HepG2 (cell line): ENCODE data around the gene UVSSA. TPM values are rescaled to one million over a fixed set of nuclear protein-coding genes. Genes with fewer than 3 reads are reported as not detected.

Experiments used
- ATAC-seq: fragments of 200-7000 bp; cut with Tn5 transposase; 3 replicates; pipeline ENCODE4 v1.9.1; 2020; ENCODE audit warnings: mild to moderate bottlenecking, moderate library complexity
- BruUV-seq: library from RNA; stranded (reverse); fragments of 400-500 nt; replicated peaks from 2 replicates; lab custom pipeline; 2021; lab: Mats Ljungman, UMichigan
- CTCF ChIA-PET: fragments of 300-600 bp; formaldehyde crosslinking; extraction: SDS; loops from one replicate; lab custom pipeline; 2021; ENCODE audit warnings: low total read pairs, inconsistent platforms, low intra/inter-chr PET ratio; lab: Yijun Ruan, JAX
- POLR2A ChIA-PET: fragments of 350-600 bp; sonication (Branson Sonifier 250); formaldehyde crosslinking; loops from one replicate; lab custom pipeline; 2020; ENCODE audit warnings: antibody characterized with exemption, inconsistent platforms; lab: Yijun Ruan, JAX
- DNase-seq: peaks from one replicate; pipeline ENCODE4 v3.0.0-alpha.2; 2015; ENCODE audit warnings: low spot score
- FAIRE-seq: peaks from 3 replicates; lab custom pipeline; 2011; peaks lifted over from hg19 to GRCh38; lab: Jason Lieb, UNC
- H2AFZ ChIP-seq: one replicate; pipeline ENCODE4 v1.6.1; 2011; ENCODE audit warnings: low read length, inconsistent platforms
- H3K27ac ChIP-seq: fragments of 300-600 bp; 3 replicates; pipeline ENCODE4 v1.8.0; 2011; ENCODE audit warnings: mixed run types, mild to moderate bottlenecking, mixed read lengths, low read length, inconsistent platforms; ENCODE audit not compliant: insufficient read depth; ENCODE audit errors: extremely low read length
- H3K27me3 ChIP-seq, 2 experiments: fragments of 200-600 bp in 1 of 2; 2 replicates in 1 of 2; 3 replicates in 1 of 2; pipeline versions ENCODE4 v1.6.0 to v1.8.0; 2011; ENCODE audit warnings: low read length in 2 of 2, mild to moderate bottlenecking in 2 of 2, moderate library complexity in 2 of 2, inconsistent platforms in 1 of 2; ENCODE audit not compliant: insufficient read depth in 2 of 2, control insufficient read depth in 1 of 2
- H3K36me3 ChIP-seq, 2 experiments: fragments of 200-600 bp in 1 of 2; replicated peaks in 1 of 2; 2 replicates in 1 of 2; 3 replicates in 1 of 2; pipeline versions ENCODE4 v1.5.1 to v1.8.0; 2011; ENCODE audit warnings: low read length in 2 of 2, inconsistent platforms in 1 of 2; ENCODE audit not compliant: insufficient read depth in 2 of 2, control insufficient read depth in 1 of 2
- H3K4me1 ChIP-seq: 2 replicates; pipeline ENCODE4 v1.5.1; 2012; ENCODE audit warnings: low read length, inconsistent platforms; ENCODE audit not compliant: insufficient read depth
- H3K4me2 ChIP-seq: 2 replicates; pipeline ENCODE4 v1.6.0; 2011; ENCODE audit warnings: low read depth, low read length, inconsistent platforms
- H3K4me3 ChIP-seq, 3 experiments: fragments of 200-600 bp in 1 of 3; sonication (generic), shearing (Covaris generic) in 1 of 3; replicated peaks in 1 of 3; 2 replicates each; pipeline ENCODE4 v1.5.1; 2011 to 2016; ENCODE audit warnings: low read length in 3 of 3, inconsistent platforms in 2 of 3, low read depth in 2 of 3, mild to moderate bottlenecking in 2 of 3, control low read depth in 1 of 3, mixed read lengths in 1 of 3; ENCODE audit not compliant: insufficient read depth in 1 of 3
- H3K79me2 ChIP-seq: one replicate; pipeline ENCODE4 v1.6.1; 2011; ENCODE audit warnings: low read length, inconsistent platforms; ENCODE audit not compliant: insufficient read depth
- H3K9ac ChIP-seq: 2 replicates; pipeline ENCODE4 v1.6.0; 2011; ENCODE audit warnings: mild to moderate bottlenecking, low read depth, low read length, inconsistent platforms; ENCODE audit not compliant: insufficient read depth
- H3K9me3 ChIP-seq: 2 replicates; pipeline ENCODE4 v1.5.1; 2012; ENCODE audit warnings: mild to moderate bottlenecking, low read length
- H4K20me1 ChIP-seq: 2 replicates; pipeline ENCODE4 v1.6.0; 2011; ENCODE audit warnings: inconsistent platforms, mild to moderate bottlenecking, low read length, moderate library complexity; ENCODE audit not compliant: insufficient read depth
- AGO2 ChIP-seq: fragments of 200-400 bp; formaldehyde crosslinking; optimal IDR thresholded peaks from 2 replicates; pipeline ENCODE3; 2017; ENCODE audit warnings: mild to moderate bottlenecking, low read depth, low read length, moderate library complexity
- ZSCAN31 ChIP-seq: sonication (generic); formaldehyde crosslinking; IDR thresholded peaks from 2 replicates; pipeline ENCODE4 v1.5.0; 2020; ENCODE audit warnings: low read depth, mild to moderate bottlenecking, missing genetic modification reagents
- WGBS: methylation state at CpG from one replicate; pipeline ENCODE4 v1.1.6; 2017; ENCODE audit warnings: low lambda C conversion rate; 5-methylcytosine and 5-hydroxymethylcytosine counted together
- in situ Hi-C: cut with HindIII; loops from 2 replicates; pipeline ENCODE4 v1.10.0; 2017; ENCODE audit warnings: low pct_unique_long_range_greater_than_20kb; ENCODE audit not compliant: extremely low pct_ligation_motif_present
- intact Hi-C: fragments of 100-400 bp; cut with micrococcal nuclease; formaldehyde crosslinking; loops from one replicate; pipeline ENCODE4 v1.10.0; 2022; ENCODE audit not compliant: unreplicated experiment
- polyA plus RNA-seq, 8 experiments: library from polyadenylated mRNA; depleted of rRNA in 3 of 8; stranded (reverse) in 7 of 8; unstranded in 1 of 8; fragments of >200 nt; fragmentation: Illumina TruSeq in 4 of 8; extraction: Trizol in 4 of 8; gene quantifications; 2 replicates each; pipeline versions ENCODE4 v1.2.1 to v1.2.3, GENCODE V29; 2011 to 2016; ENCODE audit warnings: low read depth in 4 of 8, missing spikeins in 1 of 8, mixed read lengths in 1 of 8; ENCODE audit not compliant: insufficient read depth in 1 of 8
- total RNA-seq, 5 experiments: library from RNA; depleted of rRNA; stranded (reverse); fragments of >200 nt; fragmentation: Illumina TruSeq; extraction: Trizol; gene quantifications; 2 replicates each; pipeline ENCODE4 v1.2.3, GENCODE V29; 2016; ENCODE audit warnings: low read depth in 1 of 5
- TF ChIP-seq, protein P1 (sequence below): sonication (generic); formaldehyde crosslinking; IDR thresholded peaks from 2 replicates; pipeline ENCODE4 v1.4.0; 2020; ENCODE audit warnings: missing genetic modification reagents

The UVSSA gene
- total and polyA plus RNA-seq, 2 of the 13 experiments (the other 11 are each of a cell fraction or from before 2014, with no cell fraction given), result 4.6 to 8.4 TPM

DNA sequence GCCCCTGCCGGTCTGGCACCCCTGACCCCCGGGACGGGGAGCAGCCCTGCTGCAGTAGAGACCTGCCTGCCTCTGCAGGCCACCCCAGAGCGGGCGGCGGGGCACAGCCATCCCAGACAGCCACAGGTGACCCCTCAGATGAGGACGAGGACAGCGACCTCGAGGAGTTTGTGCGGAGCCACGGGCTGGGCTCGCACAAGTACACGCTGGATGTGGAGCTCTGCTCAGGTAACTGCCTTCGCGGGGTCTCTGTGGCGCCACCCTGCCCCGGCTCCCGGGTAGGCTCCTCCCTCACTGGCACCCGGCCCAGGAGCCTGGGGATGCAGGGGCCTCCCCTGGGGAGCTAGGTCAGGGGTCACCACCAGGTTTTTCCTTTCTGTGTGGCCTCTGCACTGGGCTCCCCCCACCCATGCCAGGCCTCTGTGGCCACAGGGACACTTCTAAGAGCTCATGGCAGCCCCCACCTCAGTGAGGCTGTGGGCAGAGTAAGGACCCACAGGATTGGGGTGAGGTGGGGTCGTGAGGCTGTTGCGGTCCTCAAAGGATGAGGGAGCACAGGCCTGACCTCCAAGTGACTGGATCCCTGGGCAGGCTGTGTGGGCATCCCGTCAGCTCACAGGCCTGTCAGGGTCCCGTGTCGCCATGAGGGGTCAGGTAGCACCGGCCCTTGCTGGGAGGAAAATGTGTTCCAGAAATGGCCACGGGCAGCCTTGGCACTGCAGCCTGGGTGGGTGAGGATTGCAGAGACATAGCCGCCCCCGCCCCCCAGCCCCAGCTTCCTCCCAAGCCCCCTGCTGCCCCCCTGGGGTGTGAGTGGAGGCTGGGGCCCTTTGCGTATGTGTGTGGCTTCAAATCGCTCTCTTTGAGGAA, 6.4 kb downstream of the UVSSA start:
- intact Hi-C loops, result no loop called here

More for the DNA sequence above, 6.4 kb downstream of the UVSSA start:
- Histone ChIP-seq H3K4me3 (no peak overlapping the region), H3K9me3 (no peaks in the 10 kb centered on the region), H3K4me2 (no peak overlapping the region), H3K9ac (no peak overlapping the region), H4K20me1 (no peaks in the 10 kb centered on the region), H3K79me2 (peaks cover 4% of the 10 kb centered on the region), H3K36me3 (peaks cover 11 to 21% of the 10 kb centered on the region in 2 experiments; a peak in 4 of 5 replicates), H2AFZ (no peak overlapping the region), H3K27ac (no peak overlapping the region), H3K27me3 (no peaks in the 10 kb centered on the region), H3K4me1 (peaks cover 14% of the 10 kb centered on the region)
- BruUV-seq, result no TSS peak
- in situ Hi-C loops, result loop anchor here (5.0 to 10.0 kb wide), 3 partner anchors 161 to 274 kb away; no protein-coding TSS in a partner anchor
- POLR2A ChIA-PET, result no interaction called here
- ATAC-seq (no peak), FAIRE-seq (no peak), DNase-seq (no peak)
- TF ChIP-seq AGO2 (peak; percentile 42), ZSCAN31 (CRISPR knock-in tag) (no peak)
- TF ChIP-seq, protein P1, sequence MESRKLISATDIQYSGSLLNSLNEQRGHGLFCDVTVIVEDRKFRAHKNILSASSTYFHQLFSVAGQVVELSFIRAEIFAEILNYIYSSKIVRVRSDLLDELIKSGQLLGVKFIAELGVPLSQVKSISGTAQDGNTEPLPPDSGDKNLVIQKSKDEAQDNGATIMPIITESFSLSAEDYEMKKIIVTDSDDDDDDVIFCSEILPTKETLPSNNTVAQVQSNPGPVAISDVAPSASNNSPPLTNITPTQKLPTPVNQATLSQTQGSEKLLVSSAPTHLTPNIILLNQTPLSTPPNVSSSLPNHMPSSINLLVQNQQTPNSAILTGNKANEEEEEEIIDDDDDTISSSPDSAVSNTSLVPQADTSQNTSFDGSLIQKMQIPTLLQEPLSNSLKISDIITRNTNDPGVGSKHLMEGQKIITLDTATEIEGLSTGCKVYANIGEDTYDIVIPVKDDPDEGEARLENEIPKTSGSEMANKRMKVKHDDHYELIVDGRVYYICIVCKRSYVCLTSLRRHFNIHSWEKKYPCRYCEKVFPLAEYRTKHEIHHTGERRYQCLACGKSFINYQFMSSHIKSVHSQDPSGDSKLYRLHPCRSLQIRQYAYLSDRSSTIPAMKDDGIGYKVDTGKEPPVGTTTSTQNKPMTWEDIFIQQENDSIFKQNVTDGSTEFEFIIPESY (CRISPR knock-in tag), result 0 out of 2 replicates have a peak, but pooled peaks have one; percentile 22
- 97% methylated on average over 6 of the region's 30 CpGs for WGBS
- CTCF ChIA-PET, result no interaction called here
